Effector CD8-positive, alpha-beta T cell (primary cell): ENCODE measurements around the gene SLK.

Source experiments
- DNase-seq: peaks from one replicate; lab custom pipeline; 2025; lab: John Stamatoyannopoulos, UW

Gene SLK

GRCh38 chr10:103941801-103942200 lies 25.1 kb upstream of the SLK start:
- DNase-seq: no peak

GRCh38 chr10:103942866-103943265 lies 24.1 kb upstream of the SLK start:
- DNase-seq: no peak

- no peak for DNase-seq
These were observed 19.0 kb upstream of the SLK start for GRCh38 chr10:103947799-103948516.

DNA sequence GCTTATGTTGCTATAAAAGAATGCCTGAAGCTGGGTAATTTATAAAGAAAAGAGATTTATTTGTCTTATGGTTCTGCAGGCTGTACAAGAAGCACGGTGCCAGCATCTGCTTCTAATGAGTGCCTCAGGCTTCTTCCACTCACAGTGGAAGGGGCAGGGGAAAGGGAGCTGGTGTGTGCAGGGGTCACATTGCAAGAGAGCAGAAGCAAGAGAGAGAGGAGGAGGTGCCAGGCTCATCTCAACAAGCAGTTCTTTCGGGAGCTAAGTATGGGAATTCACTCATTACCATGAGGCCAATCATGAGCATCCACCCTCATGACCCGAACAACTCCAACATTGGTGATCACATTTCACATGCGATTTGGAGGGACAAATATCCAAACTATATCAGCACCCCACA lies 17.2 kb upstream of the SLK start:
- no peak for DNase-seq

DNA sequence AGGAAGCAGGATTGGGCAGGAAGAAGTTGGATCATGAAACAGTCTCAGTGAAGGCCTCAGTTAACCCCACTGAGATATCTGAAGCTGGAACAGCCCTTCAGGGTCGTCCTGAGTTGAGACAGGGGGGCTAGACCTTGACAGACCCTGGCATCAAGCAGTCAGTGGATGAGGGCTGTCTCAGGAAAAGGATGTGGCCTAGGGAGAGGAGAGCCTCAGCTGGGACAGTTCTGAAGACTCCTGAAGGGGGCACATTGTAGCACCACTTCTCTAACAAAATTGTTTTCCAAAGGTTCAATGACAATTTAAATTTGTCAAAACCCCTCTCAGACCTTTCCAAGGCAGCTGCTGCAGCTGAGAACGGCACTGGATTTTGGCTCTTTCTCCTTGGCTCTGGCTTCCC lies 15.8 kb upstream of the SLK start:
- no peak for DNase-seq

- no peak for DNase-seq
These were observed 15.0 kb upstream of the SLK start for GRCh38 chr10:103951942-103952341.

DNA sequence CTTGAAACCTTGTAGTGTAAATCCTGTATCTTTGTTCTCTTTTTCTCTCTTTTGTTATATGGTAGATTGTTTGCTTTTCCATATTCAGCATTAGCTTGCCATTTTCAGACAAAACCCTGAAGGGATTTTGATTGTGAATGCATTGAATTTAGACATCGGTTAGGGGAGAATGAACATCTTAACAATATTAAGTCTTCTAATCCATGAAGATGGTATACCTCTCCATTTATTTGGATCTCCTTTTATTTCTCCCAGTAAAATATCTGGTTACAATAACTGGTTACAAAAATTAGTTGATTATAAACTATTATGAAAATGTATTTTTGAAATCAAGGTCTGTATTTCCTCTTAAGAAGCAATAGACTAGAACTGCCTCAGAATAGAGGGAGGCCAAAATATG lies 12.4 kb upstream of the SLK start:
- no peak for DNase-seq

DNA sequence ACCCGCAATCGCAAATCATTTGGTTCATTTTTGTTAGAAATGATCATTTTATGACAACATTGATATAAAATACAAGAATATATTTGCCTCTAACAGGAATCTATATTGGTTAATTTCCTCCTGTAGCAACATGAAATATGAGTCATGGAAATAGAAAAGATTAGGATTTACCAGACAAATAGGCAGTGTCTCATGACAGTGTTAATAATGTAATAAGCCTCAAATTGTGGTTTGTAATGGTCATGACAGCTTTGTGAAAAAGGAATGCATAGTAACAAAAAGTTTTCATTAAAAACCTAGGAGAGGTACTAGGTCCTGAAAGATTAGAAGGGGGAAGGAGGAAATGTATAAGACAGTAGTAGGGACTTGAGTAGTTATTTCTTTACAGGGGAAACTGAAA lies 7.9 kb upstream of the SLK start:
- DNase-seq: no peak

DNA sequence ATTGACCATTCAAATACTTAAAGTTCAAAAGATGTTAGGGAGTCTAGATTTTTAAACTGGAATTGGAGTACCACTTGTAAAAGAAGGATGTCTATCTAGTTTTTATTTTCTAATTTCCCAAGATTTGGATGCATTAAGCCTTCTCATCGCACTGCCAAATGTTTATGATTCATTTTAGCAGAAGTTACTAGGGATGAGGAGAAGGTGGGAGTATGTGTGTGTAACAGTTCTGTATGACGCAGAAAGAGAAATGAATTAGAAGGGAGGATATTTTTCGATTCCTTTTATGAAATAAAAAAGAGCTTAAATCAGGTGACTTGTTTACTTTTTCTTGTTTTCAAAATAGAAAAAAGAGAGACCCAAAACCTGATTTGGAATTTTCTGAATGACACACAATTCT lies 6.8 kb upstream of the SLK start:
- no peak for DNase-seq

DNA sequence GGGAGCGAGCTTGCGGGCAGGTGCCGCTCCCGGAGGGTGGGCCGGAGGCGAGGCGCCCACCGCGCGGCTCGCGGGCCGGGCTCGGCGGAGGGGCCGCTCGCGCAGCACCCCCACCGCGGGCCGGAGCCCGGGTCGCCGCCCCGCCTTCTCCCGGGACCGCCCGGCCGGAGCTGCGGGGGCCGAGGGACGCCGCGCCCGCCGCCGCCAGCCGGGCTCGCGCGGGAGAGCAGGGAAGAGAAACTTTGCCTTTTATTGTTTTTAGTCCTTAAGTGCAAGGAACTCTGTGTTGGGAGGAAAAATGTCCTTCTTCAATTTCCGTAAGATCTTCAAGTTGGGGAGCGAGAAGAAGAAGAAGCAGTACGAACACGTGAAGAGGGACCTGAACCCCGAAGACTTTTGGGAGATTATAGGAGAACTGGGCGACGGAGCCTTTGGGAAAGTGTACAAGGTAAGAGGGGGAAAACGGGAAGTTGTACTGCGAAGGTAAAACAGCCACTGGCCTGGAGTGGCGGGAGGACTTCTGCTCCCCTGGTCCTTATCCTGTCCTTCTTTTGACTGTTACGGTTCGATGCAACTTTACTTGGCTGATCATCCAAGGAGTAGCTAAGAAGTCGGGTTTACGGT lies 620 bp downstream of the SLK start:
- no peak for DNase-seq

GRCh38 chr10:103968441-103969391 lies 1.8 kb downstream of the SLK start:
- no peak for DNase-seq

- DNase-seq: no peak
These were observed 2.5 kb downstream of the SLK start for GRCh38 chr10:103969436-103969835.

GRCh38 chr10:103969857-103970627 lies 3.1 kb downstream of the SLK start:
- no peak for DNase-seq

- DNase-seq: no peak
These were observed 8.2 kb downstream of the SLK start for GRCh38 chr10:103975169-103975568.

DNA sequence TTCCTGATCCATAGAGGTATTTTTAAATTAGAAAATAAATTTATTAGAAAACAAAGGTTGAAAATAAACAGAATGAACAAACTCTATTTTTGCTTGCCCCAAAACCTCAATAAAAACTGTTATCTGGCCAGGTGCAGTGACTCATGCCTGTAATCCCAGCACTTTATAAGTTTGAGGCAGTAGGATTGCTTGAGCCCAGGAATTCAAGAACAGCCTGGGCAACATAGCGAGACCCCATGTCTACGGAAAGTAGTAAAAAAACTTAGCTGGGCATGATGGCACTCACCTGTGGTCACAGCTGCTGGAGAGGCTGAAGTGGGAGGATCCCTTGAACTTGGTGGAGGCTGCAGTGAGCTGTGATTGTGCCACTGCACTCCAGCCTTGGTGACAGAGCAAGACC lies 10.3 kb downstream of the SLK start:
- no peak for DNase-seq

GRCh38 chr10:103979530-103979929 lies 12.6 kb downstream of the SLK start:
- no peak for DNase-seq

- no peak for DNase-seq
These were observed 13.5 kb downstream of the SLK start for GRCh38 chr10:103980288-103980906.

DNA sequence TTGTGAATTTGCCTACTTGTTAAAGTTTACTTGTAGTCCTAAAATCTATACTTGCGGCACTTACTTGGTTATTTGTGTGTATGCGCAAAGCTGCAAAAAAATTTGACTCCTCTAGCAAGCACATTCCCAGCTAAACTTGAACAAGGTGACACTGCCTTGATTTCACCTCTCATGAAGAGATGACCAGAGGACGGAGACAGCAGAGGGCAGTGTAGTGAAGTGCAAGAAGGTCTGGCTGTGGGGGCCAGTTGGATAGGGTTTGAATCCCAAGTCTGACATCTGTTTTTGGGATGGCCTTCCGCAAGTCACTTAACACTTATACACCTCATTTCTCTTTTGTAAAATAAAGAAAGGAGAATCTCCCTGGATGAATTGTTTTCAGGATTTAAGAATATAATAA lies 15.7 kb downstream of the SLK start:
- DNase-seq: no peak

DNA sequence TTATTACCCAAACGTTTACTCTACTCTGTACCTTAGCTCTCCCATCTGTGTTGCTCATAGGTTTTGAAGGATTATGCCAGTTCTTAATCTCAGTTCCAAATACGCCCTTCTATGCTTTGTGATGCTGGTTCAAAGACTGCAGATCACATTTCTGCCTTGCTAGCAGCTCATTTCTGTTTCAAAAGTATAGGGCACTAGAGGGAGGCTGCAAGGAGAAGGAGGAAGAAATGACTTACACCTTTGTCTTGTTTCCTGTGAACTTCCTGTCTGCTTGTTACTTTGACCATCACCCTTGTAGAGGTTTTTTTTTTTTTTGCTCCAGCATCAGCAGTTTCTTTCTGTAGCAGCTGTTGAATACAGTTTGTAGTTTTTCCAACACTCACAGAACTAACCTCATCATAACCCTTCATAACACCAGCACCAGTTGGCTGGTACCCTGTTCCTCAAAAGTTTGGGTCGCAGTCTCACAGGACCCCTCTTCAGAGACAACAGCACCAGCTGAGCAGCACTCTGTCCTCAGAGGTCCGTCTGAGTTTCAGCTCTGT lies 16.5 kb downstream of the SLK start:
- no peak for DNase-seq

DNA sequence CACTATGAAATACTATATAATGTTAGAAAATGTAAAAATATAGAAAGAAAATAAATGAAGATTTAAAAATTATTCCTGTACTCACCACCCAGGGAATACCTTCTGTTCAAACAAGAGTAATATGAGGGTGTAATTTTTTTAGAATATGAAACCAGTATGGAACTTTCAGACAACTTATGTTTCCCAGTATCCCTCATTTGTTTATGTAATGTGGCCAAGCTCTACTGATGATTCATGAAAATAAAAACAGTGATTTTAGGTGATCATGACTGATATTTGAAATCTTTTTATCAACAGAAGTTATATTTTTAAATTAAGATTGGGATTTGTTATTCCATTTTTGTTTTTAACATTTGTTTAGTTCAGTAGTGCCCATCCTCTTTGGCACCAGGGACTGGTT lies 18.8 kb downstream of the SLK start:
- no peak for DNase-seq

DNA sequence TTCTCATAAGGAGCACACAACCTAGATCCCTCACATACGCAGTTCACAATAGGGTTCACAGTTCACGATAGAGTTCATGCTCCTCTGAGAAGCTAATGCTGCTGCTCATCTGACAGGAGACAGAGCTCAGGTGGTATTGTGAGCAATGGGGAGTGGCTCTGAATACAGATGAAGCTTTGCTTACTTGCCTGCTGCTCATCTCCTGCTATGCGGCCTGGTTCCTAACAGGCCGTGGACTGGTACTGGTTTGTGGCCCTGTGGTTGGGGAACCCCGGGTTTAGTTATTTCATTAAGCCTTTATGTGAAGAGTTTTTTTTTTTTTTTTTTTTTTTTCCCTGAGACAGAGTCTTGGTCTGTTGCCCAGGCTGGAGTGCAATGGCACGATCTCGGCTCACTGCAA lies 19.4 kb downstream of the SLK start:
- DNase-seq: peak; percentile 14
